NCI-H146 (cell line): ENCODE data around the gene LDB2.
"Not testable (repeated sequence)": the region's sequence is repeated elsewhere in the genome, so short reads cannot be mapped to it uniquely, and the experiment has no call there.

ENCODE experiments used
- DNase-seq: peaks from one replicate; lab custom pipeline; 2025; lab: John Stamatoyannopoulos, UW

Gene LDB2

GRCh38 chr4:16544869-16545268 is 353.6 kb downstream of the LDB2 start:
- no peak for DNase-seq

GRCh38 chr4:16544251-16544721 is 354.2 kb downstream of the LDB2 start:
- DNase-seq: no peak

GRCh38 chr4:16537926-16538325 is 360.5 kb downstream of the LDB2 start:
- DNase-seq: no peak

GRCh38 chr4:16532240-16532970 is 366.0 kb downstream of the LDB2 start:
- no peak for DNase-seq

GRCh38 chr4:16530688-16531635 is 367.5 kb downstream of the LDB2 start:
- no peak for DNase-seq

GRCh38 chr4:16524911-16525554 is 373.4 kb downstream of the LDB2 start:
- DNase-seq: no peak

- no peak for DNase-seq
Observed at GRCh38 chr4:16524406-16524805, 374.0 kb downstream of the LDB2 start.

- not testable (repeated sequence) for DNase-seq
Observed at GRCh38 chr4:16523526-16523925, 374.9 kb downstream of the LDB2 start.

- DNase-seq: no peak
Observed at GRCh38 chr4:16521156-16521915, 377.1 kb downstream of the LDB2 start.

- DNase-seq: no peak
Observed at GRCh38 chr4:16516796-16517439, 381.5 kb downstream of the LDB2 start.

- no peak for DNase-seq
Observed at GRCh38 chr4:16513876-16514275, 384.6 kb downstream of the LDB2 start.

GRCh38 chr4:16508968-16509367 is 389.5 kb downstream of the LDB2 start:
- no peak for DNase-seq

GRCh38 chr4:16505726-16506125 is 392.7 kb downstream of the LDB2 start:
- DNase-seq: no peak

GRCh38 chr4:16505267-16505666 is 393.2 kb downstream of the LDB2 start:
- DNase-seq: no peak

GRCh38 chr4:16503421-16504100 is 394.9 kb downstream of the LDB2 start:
- no peak for DNase-seq

- no peak for DNase-seq
Observed at GRCh38 chr4:16498978-16499377, 399.5 kb downstream of the LDB2 start.

GRCh38 chr4:16496501-16496900 is 401.9 kb downstream of the LDB2 start:
- DNase-seq: no peak

- DNase-seq: no peak
Observed at GRCh38 chr4:16492872-16493271, 405.6 kb downstream of the LDB2 start.

GRCh38 chr4:16489226-16489625 is 409.2 kb downstream of the LDB2 start:
- DNase-seq: no peak

- DNase-seq: no peak
Observed at GRCh38 chr4:16488084-16488483, 410.4 kb downstream of the LDB2 start.

GRCh38 chr4:16484711-16485110 is 413.7 kb downstream of the LDB2 start:
- DNase-seq: no peak
